ENCODE results near the gene SCYGR3. TPM values are rescaled to one million over a fixed set of nuclear protein-coding genes. Genes with fewer than 3 reads are reported as not detected.

SCYGR3 gene
- total RNA-seq, result not detected

GRCh38 chr2:227614740-227615139, at the start of gene SCYGR3:
Gene SCYGR3, minus strand, starts transcription at chr2:227614840. Its CDS starts 0 bp downstream, at chr2:227614840.
- POLR2A ChIA-PET, result no interaction called here
- H3K9me3 Mint-ChIP-seq, result no peaks in the 10 kb centered on the region
- H3K27ac Mint-ChIP-seq, result no peak within 1 kb of the TSS
- DNase-seq (no peak), ATAC-seq (no peak)
- peaks cover 4% of the 10 kb centered on the region for H3K4me1 Mint-ChIP-seq (ENCODE audit: low read depth)
- H3K4me3 Mint-ChIP-seq, result no peak within 1 kb of the TSS
- peaks cover 13% of the 10 kb centered on the region for H3K27me3 Mint-ChIP-seq
- CTCF ChIA-PET, result no interaction called here
- intact Hi-C loops (cut with micrococcal nuclease), result no loop called here
- no peak for TF ChIP-seq CTCF (IDR thresholded peaks at IDR 0.05)
- H3K36me3 Mint-ChIP-seq (ENCODE audit: low read depth), result no peaks in the 10 kb centered on the region

GRCh38 chr2:227661827-227662226, 47.2 kb upstream of the SCYGR3 start:
- Mint-ChIP-seq H3K27me3 (peaks cover 3% of the 10 kb centered on the region), H3K4me3 (no peak overlapping the region), H3K36me3 (ENCODE audit: low read depth) (no peaks in the 10 kb centered on the region), H3K4me1 (ENCODE audit: low read depth) (no peaks in the 10 kb centered on the region), H3K9me3 (no peaks in the 10 kb centered on the region), H3K27ac (no peak overlapping the region)
- intact Hi-C loops (cut with micrococcal nuclease), result no loop called here
- ChIA-PET POLR2A (no interaction called here), CTCF (interaction anchor here (1.5 kb wide), 1 partner anchor 105 kb away, joined by 6 read pairs; no protein-coding TSS in a partner anchor)
- no peak for TF ChIP-seq CTCF (IDR thresholded peaks at IDR 0.05)
- no peak for DNase-seq
- ATAC-seq, result no peak

- Mint-ChIP-seq H3K36me3 (ENCODE audit: low read depth) (no peaks in the 10 kb centered on the region), H3K4me3 (no peak overlapping the region), H3K9me3 (no peaks in the 10 kb centered on the region), H3K27me3 (peaks cover 3% of the 10 kb centered on the region), H3K4me1 (ENCODE audit: low read depth) (no peaks in the 10 kb centered on the region), H3K27ac (no peak overlapping the region)
- no peak for TF ChIP-seq CTCF (IDR thresholded peaks at IDR 0.05)
- no peak for DNase-seq
- ChIA-PET CTCF (no interaction called here), POLR2A (no interaction called here)
- ATAC-seq, result no peak
- intact Hi-C loops (cut with micrococcal nuclease), result no loop called here
Observed at GRCh38 chr2:227661025-227661649, 46.5 kb upstream of the SCYGR3 start.

- Mint-ChIP-seq H3K36me3 (ENCODE audit: low read depth) (no peaks in the 10 kb centered on the region), H3K27me3 (peaks cover 3% of the 10 kb centered on the region), H3K4me3 (no peak overlapping the region), H3K9me3 (no peaks in the 10 kb centered on the region), H3K4me1 (ENCODE audit: low read depth) (no peaks in the 10 kb centered on the region), H3K27ac (no peak overlapping the region)
- ChIA-PET CTCF (interaction anchor here (0.7 to 3.9 kb wide), 21 partner anchors 8 to 357 kb away, joined by 3 to 65 read pairs (median 5); no protein-coding TSS in a partner anchor), POLR2A (no interaction called here)
- intact Hi-C loops (cut with micrococcal nuclease), result loop anchor here (5.0 kb wide), 3 partner anchors 105 to 225 kb away; no protein-coding TSS in a partner anchor
- no peak for TF ChIP-seq CTCF (IDR thresholded peaks at IDR 0.05)
- no peak for DNase-seq
- ATAC-seq, result no peak
Observed at GRCh38 chr2:227657199-227657845, 42.7 kb upstream of the SCYGR3 start.

GRCh38 chr2:227655454-227655853, 40.8 kb upstream of the SCYGR3 start:
- no peaks in the 10 kb centered on the region for H3K36me3 Mint-ChIP-seq (ENCODE audit: low read depth)
- H3K4me3 Mint-ChIP-seq, result no peak overlapping the region
- peaks cover 6% of the 10 kb centered on the region for H3K27me3 Mint-ChIP-seq
- no peak for TF ChIP-seq CTCF (IDR thresholded peaks at IDR 0.05)
- intact Hi-C loops (cut with micrococcal nuclease), result loop anchor here (5.0 kb wide), 3 partner anchors 107 to 227 kb away; no protein-coding TSS in a partner anchor
- H3K27ac Mint-ChIP-seq, result no peak overlapping the region
- POLR2A ChIA-PET, result interaction anchor here (0.6 kb wide), 1 partner anchor 93 kb away, joined by 3 read pairs; no protein-coding TSS in a partner anchor
- no peaks in the 10 kb centered on the region for H3K4me1 Mint-ChIP-seq (ENCODE audit: low read depth)
- H3K9me3 Mint-ChIP-seq, result no peaks in the 10 kb centered on the region
- ATAC-seq, result peak; percentile 55
- CTCF ChIA-PET, result no interaction called here
- no peak for DNase-seq
